ENCODE measurements around the gene MECP2.

- TF ChIP-seq CHD1 (IDR thresholded peaks at IDR 0.05; ENCODE audit: low read depth, low read length): no peak
- TF ChIP-seq ZSCAN29 (IDR thresholded peaks at IDR 0.05): no peak
- TF ChIP-seq CTCF (IDR thresholded peaks at IDR 0.05 in 2 of 3, conservative IDR thresholded peaks at IDR 0.05 in 1 of 3; ENCODE audit: control insufficient read depth in 2 of 3, extremely low read depth in 1 of 3, insufficient read depth in 1 of 3, low read depth in 3 of 3, low read length in 3 of 3): no peak
- TF ChIP-seq RAD21 (IDR thresholded peaks at IDR 0.05; ENCODE audit: insufficient read depth, low read depth, low read length): no peak
- no peak for TF ChIP-seq SIN3A (IDR thresholded peaks at IDR 0.05; ENCODE audit: low read depth, low read length)
- TF ChIP-seq MEF2A (IDR thresholded peaks at IDR 0.05; ENCODE audit: insufficient read depth, low read depth, low read length): no peak
- no peak for TF ChIP-seq MTA3 (IDR thresholded peaks at IDR 0.05; ENCODE audit: borderline replicate concordance, low read length)
- no peak for TF ChIP-seq MEF2B (IDR thresholded peaks at IDR 0.05; ENCODE audit: partially characterized antibody, poor library complexity, severe bottlenecking)
- no peak for TF ChIP-seq NR2C1 (IDR thresholded peaks at IDR 0.05)
- TF ChIP-seq CREM (IDR thresholded peaks at IDR 0.05; ENCODE audit: low read depth): no peak
- no peak for TF ChIP-seq MYB (IDR thresholded peaks at IDR 0.05; ENCODE audit: borderline replicate concordance, low read depth, low read length)
- TF ChIP-seq POLR2AphosphoS5 (IDR thresholded peaks at IDR 0.05; ENCODE audit: low read length): no peak
Measured at GRCh38 chrX:154056770-154057241, 40.7 kb downstream of the MECP2 start.

All from GM12878 (cell line).